ENCODE measurements around the gene IRF3.

The IRF3 gene

GRCh38 chr19:49687566-49688316, 22.1 kb upstream of the IRF3 start:
- DNase-seq (ENCODE audit: low read depth in 2 of 2) = no peak

GRCh38 chr19:49687150-49687549, 21.5 kb upstream of the IRF3 start:
- DNase-seq (ENCODE audit: low read depth in 2 of 2) = no peak

- no peak for DNase-seq (ENCODE audit: low read depth in 2 of 2)
Measured at GRCh38 chr19:49686503-49687088, 20.9 kb upstream of the IRF3 start.

GRCh38 chr19:49685845-49686332, 20.2 kb upstream of the IRF3 start:
- DNase-seq (ENCODE audit: low read depth in 2 of 2) = no peak

- DNase-seq (ENCODE audit: low read depth in 2 of 2) = no peak
Measured at GRCh38 chr19:49684983-49685553, 19.4 kb upstream of the IRF3 start.

- DNase-seq (ENCODE audit: low read depth in 2 of 2) = no peak
Measured at GRCh38 chr19:49684251-49684982, 18.8 kb upstream of the IRF3 start.

GRCh38 chr19:49683814-49684250, 18.2 kb upstream of the IRF3 start:
- DNase-seq (ENCODE audit: low read depth in 2 of 2) = no peak

- no peak for DNase-seq (ENCODE audit: low read depth in 2 of 2)
Measured at GRCh38 chr19:49682274-49682673, 16.6 kb upstream of the IRF3 start.

- no peak for DNase-seq (ENCODE audit: low read depth in 2 of 2)
Measured at GRCh38 chr19:49681830-49682229, 16.2 kb upstream of the IRF3 start.

GRCh38 chr19:49680421-49681351, 15.0 kb upstream of the IRF3 start:
- peak; percentile 88 to 97 for DNase-seq (ENCODE audit: low read depth in 2 of 2)

GRCh38 chr19:49679771-49680413, 14.2 kb upstream of the IRF3 start:
- DNase-seq (ENCODE audit: low read depth in 2 of 2) = no peak

- DNase-seq (ENCODE audit: low read depth in 2 of 2) = no peak
Measured at GRCh38 chr19:49678985-49679770, 13.5 kb upstream of the IRF3 start.

- peak in 1 of 2 donors; percentile 68 for DNase-seq (ENCODE audit: low read depth in 2 of 2)
Measured at GRCh38 chr19:49677901-49678674, 12.4 kb upstream of the IRF3 start.

- DNase-seq (ENCODE audit: low read depth in 2 of 2) = no peak
Measured at GRCh38 chr19:49677231-49677900, 11.7 kb upstream of the IRF3 start, which contains the start of gene PRMT1. Gene PRMT1 (plus strand): TSS chr19:49677271. CDS start chr19:49677281, 10 bp downstream.

GRCh38 chr19:49676784-49677230, 11.2 kb upstream of the IRF3 start:
- DNase-seq (ENCODE audit: low read depth in 2 of 2) = peak; percentile 94 to 96

GRCh38 chr19:49676136-49676783, 10.6 kb upstream of the IRF3 start:
- no peak for DNase-seq (ENCODE audit: low read depth in 2 of 2)

GRCh38 chr19:49672131-49672919, 6.7 kb upstream of the IRF3 start:
- DNase-seq (ENCODE audit: low read depth in 2 of 2) = peak in 1 of 2 donors; percentile 59
